ENCODE measurements around the gene POLR2I.
A peak's percentile ranks its signal among the peaks of the same experiment; 100 is the strongest.
"Not testable (repeated sequence)": the region's sequence is repeated elsewhere in the genome, so short reads cannot be mapped to it uniquely, and the experiment has no call there.

POLR2I gene

DNA sequence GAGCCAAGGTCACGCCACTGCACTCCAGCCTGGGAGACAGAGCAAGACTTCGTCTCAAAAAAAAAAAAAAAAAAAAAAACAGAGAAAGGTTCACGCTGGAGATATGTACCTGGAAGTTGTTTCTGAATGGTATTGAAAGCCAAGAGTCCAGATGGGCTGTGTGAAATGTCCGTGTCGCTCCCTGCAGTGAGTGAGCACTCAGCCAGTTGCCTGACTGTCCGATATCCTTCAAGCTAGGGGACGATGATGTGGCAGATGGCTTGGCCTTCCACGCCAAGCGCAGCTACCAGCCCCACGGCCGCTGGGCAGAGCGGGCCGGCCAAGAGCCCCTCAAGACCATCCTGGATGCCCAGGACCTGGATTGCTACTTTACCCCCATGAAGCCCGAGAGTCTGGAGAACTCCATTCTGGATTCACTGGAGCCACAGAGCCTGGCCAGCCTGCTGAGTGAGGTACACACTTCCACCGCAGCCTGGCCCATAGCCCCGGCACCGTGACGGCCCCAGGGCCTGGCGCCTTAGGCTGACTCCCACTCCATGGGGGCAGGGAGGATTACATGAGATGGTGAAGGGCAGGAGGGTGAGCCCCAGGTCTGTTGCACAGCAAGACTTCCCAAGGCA is 15.4 kb downstream of the POLR2I start:
- DNase-seq: no peak

DNA sequence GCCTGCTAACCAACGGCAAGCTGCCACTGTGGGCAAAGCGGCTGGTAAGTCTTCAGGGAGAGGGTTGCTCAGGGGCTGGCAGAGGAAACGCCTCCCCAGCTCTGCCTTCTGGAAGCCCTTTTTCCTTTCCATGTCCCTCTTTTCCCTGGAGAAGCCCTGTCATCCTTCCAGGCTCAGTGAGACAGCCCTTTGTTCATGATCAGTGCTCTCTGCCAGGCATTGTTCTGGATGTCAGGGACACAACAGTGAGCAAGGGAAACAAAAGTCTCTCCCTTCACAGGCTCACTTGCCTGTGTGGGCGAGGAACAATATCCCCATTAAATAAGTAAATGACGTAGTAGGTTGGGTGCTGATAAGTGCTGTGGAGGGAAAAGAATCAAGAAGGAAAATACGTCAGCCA is 17.6 kb downstream of the POLR2I start:
- no peak for DNase-seq

DNA sequence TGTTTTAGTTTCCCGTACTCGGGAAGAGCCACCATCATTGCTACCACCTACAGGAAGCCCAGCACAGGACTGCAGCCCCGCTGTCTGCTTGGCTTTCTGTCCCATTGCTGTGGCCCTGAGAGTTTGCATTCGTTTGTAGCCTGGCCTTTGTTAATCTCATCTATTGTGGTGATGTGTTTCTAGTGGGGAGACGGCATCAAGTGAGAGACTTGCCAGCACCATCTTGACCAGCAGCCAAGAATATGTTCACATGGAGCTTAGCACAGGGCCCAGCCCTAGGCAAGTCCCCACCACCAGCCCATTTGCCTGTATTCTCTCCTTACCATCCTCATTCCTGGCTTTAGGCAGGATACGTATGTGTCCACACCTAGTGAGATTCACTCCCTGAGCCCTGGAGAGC is 21.0 kb downstream of the POLR2I start:
- no peak for DNase-seq

DNA sequence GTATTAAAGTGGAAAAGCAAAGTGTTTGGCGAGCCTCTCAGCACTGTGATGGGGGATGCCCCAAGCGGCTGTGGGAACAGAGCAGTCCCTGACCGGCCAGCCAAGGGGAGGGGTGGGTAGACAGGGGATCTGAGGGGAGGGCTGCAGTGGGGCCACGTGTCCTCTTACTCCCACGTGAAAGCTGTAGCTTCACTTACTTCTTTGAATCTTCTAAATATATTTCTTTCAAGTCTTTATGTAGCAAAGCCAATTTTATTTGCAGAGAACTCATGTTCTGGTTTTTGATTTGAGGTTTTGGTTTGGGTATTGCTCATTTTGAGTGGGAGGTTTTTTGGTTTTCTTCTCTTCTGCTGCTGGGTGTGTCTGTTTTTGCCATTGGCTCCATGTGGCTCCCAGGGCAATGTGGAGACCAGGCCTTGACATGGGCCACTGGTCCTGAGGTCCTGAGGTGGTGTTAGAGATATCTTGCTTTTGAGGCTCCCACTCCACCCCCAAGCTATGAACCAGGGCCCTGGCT is 21.5 kb downstream of the POLR2I start:
- no peak for DNase-seq

DNA sequence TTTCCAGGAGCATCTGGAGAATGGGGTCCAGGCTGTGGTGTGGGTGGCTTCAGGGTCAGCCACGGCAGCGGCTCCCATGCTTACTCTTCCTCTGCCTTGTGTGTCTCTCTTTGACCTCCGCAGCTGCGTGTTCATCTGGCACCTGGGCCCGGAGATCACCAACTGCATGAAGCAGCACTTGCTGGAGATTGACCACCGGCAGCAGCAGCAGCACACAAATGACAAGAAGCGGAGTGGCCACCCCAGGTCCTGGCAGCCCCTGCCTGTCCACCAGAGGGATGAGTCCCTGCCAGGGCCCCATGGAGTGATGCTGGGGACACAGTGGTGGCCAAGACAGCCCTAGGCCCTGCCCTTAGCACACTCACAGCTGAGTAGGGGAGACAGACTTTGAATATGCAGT is 22.1 kb downstream of the POLR2I start:
- DNase-seq: no peak

DNA sequence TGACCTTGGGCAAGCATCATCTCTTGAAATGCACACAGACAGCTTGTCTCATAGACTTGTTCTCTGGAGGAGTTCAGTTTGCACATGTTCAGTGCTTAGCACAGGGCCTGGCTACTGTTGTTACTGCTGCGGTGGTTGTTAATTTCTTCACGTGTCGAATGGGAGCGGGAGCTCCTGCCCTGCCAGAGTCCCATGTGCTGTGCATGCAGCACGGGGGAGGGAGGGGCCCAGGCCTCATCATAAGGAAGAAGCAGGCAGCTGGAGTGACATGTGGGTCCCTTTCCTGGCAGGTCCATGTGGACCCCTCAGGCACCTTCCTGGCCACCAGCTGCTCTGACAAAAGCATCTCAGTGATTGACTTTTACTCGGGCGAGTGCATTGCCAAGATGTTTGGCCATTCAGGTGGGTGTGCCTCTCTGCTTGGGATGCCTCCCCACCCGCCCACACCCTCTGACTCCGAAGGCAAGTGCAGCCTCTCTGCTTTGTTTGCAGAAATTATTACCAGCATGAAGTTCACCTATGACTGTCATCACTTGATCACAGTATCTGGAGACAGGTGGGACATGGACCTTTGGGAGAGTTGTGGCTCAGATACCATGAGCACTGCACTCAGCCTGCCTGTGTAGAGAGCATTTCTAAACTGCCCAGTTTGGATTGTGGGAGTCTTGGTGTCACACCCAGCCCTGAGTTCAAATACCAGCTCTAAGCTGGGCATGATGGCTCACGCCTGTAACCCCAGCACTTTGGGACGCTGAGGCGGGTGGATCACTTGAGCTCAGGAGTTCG is 23.6 kb downstream of the POLR2I start:
- no peak for DNase-seq

DNA sequence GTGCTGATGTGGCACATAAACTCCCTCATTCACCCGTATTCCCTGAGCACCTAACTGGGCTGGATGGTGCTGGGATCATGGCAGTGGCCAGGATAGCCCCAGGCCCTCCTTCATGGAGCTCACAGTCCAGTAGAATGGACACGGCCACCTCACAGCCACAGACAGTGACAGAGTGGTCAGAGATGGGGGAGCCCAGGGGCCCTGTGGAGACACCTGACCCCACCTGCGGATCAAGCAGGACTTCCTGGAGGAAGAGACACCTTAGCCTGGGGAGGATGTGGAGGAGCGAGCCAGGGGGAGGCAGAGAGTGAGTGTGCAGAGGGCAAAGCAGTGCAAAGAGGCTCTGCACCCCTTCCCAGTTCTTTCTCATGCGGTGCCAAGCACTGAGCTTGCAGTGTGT is 24.8 kb downstream of the POLR2I start:
- no peak for DNase-seq

DNA sequence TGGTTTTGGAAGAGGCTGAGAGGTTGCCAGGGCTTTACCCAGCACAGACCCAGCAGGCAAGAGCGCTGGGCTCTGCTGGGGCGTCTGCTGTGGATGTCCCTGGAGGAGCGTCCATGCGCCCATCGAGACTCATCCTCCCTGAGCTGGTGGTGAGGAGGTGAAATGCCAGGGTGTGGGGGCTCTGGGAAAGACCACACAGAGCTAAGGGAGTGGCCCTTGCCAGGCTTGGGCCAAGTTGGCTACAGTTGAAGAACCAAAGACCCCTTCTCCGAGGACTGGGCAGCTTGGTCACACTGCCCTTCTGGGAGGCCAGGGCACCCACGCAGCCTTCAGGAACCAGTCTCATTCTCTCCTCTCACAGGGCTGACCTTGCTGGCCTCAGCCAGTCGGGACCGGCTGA is 28.3 kb downstream of the POLR2I start:
- DNase-seq: no peak

DNA sequence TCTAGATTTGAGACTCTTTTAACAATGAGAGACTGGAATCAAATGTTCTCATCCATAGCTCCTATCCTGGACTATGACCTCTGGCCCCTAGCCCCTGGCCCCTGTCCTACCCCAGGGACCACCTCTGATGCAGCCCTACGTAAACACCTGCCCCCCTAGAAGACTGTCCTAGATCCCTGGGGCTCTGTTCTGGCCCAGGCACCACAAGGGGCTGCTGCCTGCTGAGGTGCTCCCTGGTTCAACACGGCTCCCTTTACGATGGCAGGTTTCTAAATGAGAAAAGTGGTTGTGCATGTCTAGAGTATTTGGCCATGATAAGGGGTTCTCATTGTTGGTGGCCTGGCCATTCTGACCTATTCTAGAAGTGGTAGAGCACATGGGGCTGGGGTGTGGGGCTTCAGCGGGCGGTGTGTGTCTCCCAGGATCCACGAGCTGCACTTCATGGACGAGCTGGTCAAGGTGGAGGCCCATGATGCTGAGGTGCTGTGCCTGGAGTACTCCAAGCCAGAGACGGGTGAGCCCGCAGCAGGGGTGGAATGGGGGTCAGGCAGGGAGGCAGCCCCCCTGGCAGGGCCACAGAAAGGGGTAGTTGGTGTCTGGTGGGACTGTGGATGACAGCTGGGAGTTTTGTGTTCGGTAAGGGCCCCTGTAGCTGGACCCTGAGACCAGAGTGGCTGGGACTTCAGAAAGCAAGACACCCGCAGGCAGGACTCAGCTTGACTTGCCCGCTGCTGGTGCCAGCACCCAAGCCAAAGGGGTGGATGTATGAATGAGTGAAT is 30.3 kb downstream of the POLR2I start:
- no peak for DNase-seq

DNA sequence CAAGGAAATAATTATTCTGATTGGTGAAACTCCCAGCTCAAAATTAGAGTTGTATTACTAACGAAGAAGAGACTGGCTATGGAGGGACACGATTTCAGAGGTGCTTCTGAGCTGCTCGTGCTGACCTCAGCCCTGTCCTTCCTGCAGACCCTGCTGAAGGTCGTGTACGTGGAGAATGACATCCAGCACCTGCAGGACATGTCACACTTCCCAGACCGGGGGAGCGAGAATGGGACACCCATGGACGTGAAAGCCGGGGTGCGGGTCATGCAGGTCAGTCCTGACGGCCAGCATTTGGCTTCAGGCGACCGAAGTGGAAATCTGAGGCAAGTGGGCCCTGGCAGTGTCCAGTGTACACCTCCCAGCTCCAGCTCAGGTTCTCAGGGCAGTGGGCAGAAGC is 31.8 kb downstream of the POLR2I start:
- no peak for DNase-seq

DNA sequence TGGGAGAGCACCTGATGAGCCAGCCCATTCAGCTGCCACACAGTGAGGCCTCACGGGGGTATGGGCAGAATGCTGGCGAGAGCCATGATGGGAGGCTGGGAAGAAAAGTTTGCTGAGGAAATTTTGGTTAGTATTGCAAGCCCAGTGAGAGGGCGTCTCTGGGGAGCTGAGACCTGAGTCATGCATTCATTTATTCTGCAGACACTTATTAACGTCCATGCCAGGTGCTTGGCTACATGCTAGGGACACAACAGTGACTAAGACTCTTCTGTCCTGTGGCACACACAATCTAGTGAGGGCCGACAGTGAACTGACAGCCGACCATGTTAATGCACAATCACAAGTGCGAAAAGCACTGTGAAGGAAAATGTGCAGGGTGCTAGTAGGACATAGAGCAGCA is 32.8 kb downstream of the POLR2I start:
- DNase-seq: no peak

DNA sequence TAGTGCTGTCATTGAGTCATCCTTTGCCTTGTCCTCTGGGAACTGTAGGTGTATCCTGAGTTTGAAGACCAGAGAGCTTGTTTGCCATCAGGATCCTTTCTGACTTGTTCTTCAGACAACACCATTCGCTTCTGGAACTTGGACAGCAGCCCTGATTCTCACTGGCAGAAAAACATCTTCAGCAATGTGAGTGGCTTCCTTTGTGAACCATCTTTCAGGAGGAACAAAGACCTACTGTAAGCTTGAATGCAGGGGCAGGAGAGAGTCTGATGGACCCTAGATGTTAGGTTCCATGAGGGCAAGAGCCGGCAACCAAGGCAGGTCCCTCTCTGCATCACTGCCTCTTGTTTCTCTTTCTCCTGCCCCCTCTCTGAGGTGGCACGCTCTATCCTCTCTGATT is 33.3 kb downstream of the POLR2I start:
- DNase-seq: no peak

DNA sequence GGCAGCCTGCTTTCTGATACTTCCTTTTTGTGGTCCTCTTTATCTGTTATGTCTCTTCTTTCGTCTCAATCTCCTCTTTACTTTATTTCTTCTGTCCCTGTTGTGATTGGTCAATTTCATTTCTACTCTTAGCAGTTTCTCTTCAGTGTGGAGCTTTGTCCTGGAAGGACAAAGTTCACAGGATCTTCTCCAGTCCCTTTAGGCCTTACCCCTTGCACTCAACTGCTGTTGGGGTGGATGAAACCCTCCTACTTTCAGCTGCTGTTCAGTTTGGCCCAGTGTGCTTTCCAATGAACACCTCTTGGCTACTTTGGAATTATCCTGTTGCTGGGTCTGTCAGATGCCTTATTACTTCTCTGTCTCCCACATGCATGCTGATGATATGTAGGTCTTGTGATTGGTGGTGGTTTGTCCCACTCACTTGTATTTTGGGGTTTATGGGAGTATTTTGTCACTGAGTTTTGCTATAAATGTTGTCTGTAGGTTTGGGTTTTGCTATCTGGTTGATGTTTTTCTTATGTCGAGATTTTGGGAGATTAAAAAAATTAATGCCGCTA is 35.2 kb downstream of the POLR2I start:
- DNase-seq: peak in 1 of 2 donors; percentile 46

DNA sequence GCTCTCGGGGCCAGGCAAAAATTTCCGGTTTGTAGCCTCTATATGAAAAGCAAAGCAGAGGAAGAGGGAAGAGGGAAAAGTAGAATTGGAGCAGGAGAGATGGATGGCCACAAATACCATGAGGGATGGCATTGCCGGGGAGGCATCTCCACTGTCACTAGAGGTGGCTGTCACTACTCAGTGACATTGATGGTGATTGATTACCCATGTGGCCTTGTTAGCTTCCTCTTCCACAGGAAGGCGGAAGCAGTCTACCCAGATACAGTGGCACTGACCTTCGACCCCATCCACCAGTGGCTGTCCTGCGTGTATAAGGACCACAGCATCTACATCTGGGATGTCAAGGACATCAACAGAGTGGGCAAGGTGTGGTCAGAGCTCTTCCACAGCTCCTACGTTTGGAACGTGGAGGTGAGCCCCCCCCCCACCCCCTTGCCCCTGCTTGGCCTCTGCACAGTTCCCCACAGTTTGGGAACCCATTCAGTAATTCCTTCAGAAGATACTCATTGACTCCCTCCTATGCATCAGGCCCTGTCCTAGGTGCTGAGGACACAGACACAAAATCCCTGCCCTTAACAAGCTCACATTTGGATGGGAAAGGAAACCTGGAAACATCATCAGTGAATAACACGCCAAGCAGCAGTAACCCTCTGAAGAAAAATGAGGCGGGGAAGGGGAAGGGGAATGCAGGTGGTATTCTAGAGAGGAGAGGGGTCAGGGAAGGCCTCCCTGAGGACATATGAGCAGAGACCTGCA is 41.4 kb downstream of the POLR2I start:
- no peak for DNase-seq

DNA sequence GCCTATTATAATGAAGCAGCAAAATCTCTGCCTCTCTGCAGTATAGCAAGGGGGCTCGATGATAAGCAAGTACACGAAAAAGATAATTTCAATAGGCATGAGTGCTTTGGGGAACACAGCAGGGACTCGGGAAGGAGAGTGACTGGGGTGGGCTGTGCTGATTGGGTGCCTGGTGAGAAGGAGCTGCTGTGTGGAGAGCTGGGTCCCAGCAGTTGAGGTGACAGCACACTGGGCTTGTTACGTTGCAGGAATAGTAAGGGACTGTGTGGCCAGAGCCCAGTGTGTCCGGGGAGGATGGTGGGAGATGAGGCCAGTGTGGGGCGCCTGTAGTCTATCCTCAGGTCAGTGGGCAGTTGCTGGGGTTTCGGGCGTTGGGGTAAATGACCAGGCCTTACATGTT is 42.6 kb downstream of the POLR2I start:
- no peak for DNase-seq

DNA sequence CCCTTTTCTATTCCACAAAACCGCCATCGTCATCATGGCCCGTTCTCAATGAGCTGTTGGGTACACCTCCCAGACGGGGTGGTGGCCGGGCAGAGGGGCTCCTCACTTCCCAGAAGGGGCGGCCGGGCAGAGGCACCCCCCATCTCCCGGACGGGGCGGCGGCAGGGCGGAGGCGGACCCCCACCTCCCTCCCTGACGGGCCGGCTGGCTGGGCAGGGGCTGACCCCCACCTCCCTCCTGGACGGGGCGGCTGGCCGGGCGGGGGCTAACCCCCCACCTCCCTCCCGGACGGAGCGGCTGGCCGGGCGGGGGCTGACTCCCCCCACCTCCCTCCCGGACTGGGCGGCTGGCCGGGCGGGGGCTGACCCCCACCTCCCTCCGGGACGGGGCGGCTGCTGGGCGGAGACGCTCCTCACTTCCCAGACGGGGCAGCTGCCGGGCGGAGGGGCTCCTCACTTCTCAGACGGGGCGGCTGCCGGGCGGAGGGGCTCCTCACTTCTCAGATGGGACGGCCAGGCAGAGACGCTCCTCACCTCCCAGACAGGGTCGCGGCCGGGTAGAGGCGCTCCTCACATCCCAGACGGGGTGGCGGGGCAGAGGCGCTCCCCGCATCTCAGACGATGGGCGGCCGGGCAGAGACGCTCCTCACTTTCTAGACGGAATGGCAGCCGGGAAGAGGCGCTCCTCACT is 45.7 kb downstream of the POLR2I start:
- not testable (repeated sequence) for DNase-seq

DNA sequence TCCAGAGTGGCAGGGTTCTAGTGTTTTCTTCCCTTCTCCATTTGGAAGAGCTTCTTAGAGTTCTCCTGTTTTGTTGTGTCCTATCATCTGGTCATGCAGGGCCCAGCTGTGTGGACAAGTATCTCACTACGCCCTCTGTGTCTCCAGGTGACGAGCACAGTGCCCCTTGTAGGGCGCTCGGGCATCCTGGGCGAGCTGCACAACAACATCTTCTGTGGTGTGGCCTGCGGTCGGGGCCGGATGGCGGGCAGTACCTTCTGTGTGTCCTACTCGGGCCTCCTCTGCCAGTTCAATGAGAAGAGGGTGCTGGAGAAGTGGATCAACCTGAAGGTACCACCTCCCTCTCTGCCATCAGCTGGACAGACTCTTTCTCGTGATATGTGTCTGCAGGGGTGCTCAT is 47.0 kb downstream of the POLR2I start:
- DNase-seq: no peak

DNA sequence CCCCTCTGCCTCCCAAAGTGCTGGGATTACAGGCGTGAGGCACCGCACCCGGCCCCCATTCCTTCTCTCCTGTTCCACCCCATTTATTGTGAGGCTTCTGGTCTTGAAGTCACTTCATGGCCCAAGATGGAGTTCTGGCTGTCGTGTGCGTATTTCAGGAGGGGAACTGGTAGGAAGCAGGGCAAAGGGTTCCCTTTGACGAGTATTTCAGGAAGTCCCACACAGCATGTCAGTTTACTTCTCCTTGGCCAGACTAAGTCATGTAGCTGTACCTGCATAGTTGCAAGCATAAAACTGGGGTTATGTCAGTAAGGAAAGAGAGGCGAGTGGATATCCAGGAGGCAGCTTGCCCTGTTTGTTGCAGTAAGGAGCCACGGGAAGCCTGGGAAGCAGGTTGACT is 49.8 kb downstream of the POLR2I start:
- peak in 1 of 2 donors; percentile 40 for DNase-seq

All from inflammatory macrophage treated with lipopolysaccharide for 1 hour (primary cell).